Calu3 (cell line): ENCODE measurements around the gene TMEM174. TPM values are rescaled to one million over a fixed set of nuclear protein-coding genes. Genes with fewer than 3 reads are reported as not detected.

Source experiments
- BruUV-seq: library from RNA; stranded (reverse); fragments of 400-500 nt; replicated peaks from 2 replicates; lab custom pipeline; 2021; lab: Mats Ljungman, UMichigan
- CTCF ChIA-PET: fragments of 300-600 bp; sonication (Branson Sonifier 250); formaldehyde crosslinking; loops from one replicate; lab custom pipeline; 2022; ENCODE audit warnings: antibody characterized with exemption; lab: Charles Lee
- DNase-seq: peaks from one replicate; pipeline ENCODE4 v3.0.0; 2022
- H3K27ac Mint-ChIP-seq: one replicate; pipeline ENCODE4 v1.8.0; 2022; ENCODE audit warnings: mixed read lengths; ENCODE audit not compliant: unreplicated experiment
- H3K27me3 Mint-ChIP-seq: one replicate; pipeline ENCODE4 v1.8.0; 2022; ENCODE audit warnings: mixed read lengths; ENCODE audit not compliant: unreplicated experiment
- H3K36me3 Mint-ChIP-seq: one replicate; pipeline ENCODE4 v1.8.0; 2022; ENCODE audit warnings: mild to moderate bottlenecking, moderate library complexity, mixed read lengths; ENCODE audit not compliant: insufficient read depth, unreplicated experiment
- H3K4me1 Mint-ChIP-seq: one replicate; pipeline ENCODE4 v1.8.0; 2022; ENCODE audit warnings: mild to moderate bottlenecking, low read depth, mixed read lengths; ENCODE audit not compliant: unreplicated experiment
- H3K4me3 Mint-ChIP-seq: one replicate; pipeline ENCODE4 v1.8.0; 2022; ENCODE audit warnings: mild to moderate bottlenecking, low read depth, moderate library complexity, mixed read lengths; ENCODE audit not compliant: unreplicated experiment
- H3K9me3 Mint-ChIP-seq: one replicate; pipeline ENCODE4 v1.8.0; 2022; ENCODE audit warnings: low read depth, mixed read lengths; ENCODE audit not compliant: unreplicated experiment
- intact Hi-C: fragments of 100-400 bp; cut with micrococcal nuclease; formaldehyde crosslinking; loops from one replicate; pipeline ENCODE4 v1.10.0; 2022; ENCODE audit not compliant: unreplicated experiment
- total RNA-seq: library from RNA; stranded (reverse); gene quantifications from 2 replicates; pipeline ENCODE4 v1.2.3, GENCODE V29; 2022
- TF ChIP-seq, protein P1 (sequence below): fragments of 200-600 bp; IDR thresholded peaks from one replicate; pipeline ENCODE4 v1.8.0; 2022; ENCODE audit warnings: antibody characterized with exemption; ENCODE audit not compliant: unreplicated experiment

TMEM174 gene
- total RNA-seq, 1 experiment from 2014 or later, result not detected

DNA sequence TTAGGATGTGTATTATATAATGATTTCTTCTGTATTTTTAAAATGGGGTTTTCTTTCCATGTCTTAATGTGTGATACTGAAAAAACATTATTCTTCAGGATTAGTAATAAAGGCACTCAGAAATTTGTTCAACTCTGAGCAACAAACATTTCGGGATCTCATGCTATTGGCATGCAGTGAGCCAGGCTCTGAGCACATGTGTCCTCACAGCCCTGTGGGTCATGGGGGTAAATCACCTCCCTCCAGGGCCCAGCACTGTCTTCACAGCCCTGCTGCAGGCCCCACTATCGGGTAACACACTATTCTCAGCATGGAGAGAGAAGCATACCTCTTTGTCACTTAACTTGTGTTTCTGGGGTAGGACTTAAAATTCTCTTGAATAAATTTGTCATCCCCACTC is 14.0 kb downstream of the TMEM174 start:
- CTCF ChIA-PET, result no interaction called here
- peaks cover 28% of the 10 kb centered on the region for H3K4me1 Mint-ChIP-seq
- H3K36me3 Mint-ChIP-seq, result no peaks in the 10 kb centered on the region
- intact Hi-C loops, result no loop called here
- no peaks in the 10 kb centered on the region for H3K27me3 Mint-ChIP-seq
- no peak overlapping the region for H3K4me3 Mint-ChIP-seq
- no TSS peak for BruUV-seq
- DNase-seq, result no peak
- no peak overlapping the region for H3K27ac Mint-ChIP-seq
- peaks cover 4% of the 10 kb centered on the region for H3K9me3 Mint-ChIP-seq
- TF ChIP-seq, protein P1, sequence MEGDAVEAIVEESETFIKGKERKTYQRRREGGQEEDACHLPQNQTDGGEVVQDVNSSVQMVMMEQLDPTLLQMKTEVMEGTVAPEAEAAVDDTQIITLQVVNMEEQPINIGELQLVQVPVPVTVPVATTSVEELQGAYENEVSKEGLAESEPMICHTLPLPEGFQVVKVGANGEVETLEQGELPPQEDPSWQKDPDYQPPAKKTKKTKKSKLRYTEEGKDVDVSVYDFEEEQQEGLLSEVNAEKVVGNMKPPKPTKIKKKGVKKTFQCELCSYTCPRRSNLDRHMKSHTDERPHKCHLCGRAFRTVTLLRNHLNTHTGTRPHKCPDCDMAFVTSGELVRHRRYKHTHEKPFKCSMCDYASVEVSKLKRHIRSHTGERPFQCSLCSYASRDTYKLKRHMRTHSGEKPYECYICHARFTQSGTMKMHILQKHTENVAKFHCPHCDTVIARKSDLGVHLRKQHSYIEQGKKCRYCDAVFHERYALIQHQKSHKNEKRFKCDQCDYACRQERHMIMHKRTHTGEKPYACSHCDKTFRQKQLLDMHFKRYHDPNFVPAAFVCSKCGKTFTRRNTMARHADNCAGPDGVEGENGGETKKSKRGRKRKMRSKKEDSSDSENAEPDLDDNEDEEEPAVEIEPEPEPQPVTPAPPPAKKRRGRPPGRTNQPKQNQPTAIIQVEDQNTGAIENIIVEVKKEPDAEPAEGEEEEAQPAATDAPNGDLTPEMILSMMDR, result no peak

DNA sequence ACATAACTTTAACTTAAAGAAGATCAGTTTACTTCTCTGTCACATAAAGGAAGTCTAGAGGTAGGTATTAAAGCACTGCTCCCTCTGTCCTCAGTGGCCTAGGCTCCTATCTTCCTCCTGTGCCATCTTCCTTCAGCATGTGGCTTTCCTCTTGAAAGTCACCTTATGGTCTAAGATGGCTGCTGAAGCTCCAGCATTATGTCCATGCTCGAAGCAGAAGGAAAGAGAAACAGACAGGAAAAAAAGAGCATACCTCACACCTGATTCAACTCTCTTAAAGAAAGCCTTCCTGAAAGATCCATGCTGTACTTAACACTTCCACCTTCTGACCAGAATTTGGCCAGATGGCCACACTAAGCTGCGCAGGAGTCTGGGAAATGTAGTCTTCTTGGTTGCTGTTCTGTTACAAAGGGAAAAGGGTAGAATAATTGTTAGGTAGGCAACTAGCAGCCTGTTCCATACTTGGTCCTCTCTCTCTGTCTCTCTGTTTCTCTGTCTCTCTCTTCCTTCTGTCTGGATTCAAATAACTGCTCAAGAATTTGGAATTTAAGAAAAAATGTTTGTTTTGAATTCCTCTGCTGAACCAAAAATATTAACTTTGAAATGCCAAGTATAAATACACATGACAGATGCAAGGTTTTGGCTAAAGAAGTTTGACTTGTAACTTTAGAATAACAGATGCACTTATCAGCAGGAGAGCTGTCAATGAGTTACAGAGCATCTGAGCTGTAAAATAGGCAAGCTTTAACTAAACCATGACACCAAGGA is 16.0 kb downstream of the TMEM174 start:
- Mint-ChIP-seq H3K27me3 (no peaks in the 10 kb centered on the region), H3K27ac (no peak overlapping the region), H3K36me3 (no peaks in the 10 kb centered on the region), H3K9me3 (peaks cover 4% of the 10 kb centered on the region), H3K4me3 (no peak overlapping the region), H3K4me1 (peaks cover 17% of the 10 kb centered on the region)
- intact Hi-C loops, result no loop called here
- TF ChIP-seq, protein P1, result no peak
- CTCF ChIA-PET, result interaction anchor here (1.1 to 1.2 kb wide), 2 partner anchors 13 to 27 kb away, joined by 7 to 8 read pairs; no protein-coding TSS in a partner anchor
- BruUV-seq, result no TSS peak
- DNase-seq, result no peak

DNA sequence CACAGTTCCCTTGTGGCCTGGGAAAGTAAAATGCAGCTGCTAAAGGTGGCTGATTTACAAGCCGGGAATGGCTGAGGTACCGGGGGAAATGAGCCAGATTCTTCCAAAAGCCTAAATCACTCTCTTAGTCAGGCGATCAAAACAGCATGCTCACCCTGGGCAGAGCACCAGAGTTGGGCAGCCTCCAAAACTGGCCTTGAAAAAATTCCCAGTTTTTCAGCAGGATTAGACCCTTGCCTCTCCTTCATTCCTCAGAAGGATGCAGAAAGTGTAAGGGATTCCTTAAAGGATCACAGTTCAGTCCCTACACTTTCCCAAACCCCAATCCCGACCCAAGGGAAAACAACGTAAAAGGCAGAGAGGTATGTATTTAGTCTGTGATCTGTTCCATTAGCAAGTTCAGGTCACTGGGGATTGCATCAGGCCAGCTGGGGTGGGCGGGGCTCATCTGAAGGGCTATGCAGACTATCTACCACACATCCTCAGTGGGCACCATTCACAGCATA is 16.9 kb downstream of the TMEM174 start:
- H3K36me3 Mint-ChIP-seq, result no peaks in the 10 kb centered on the region
- intact Hi-C loops, result no loop called here
- BruUV-seq, result no TSS peak
- no peak overlapping the region for H3K27ac Mint-ChIP-seq
- no peaks in the 10 kb centered on the region for H3K27me3 Mint-ChIP-seq
- H3K4me1 Mint-ChIP-seq, result peaks cover 14% of the 10 kb centered on the region
- TF ChIP-seq, protein P1, result no peak
- CTCF ChIA-PET, result interaction anchor here (0.7 to 1.2 kb wide), 3 partner anchors 12 to 747 kb away, joined by 3 to 8 read pairs (median 7); no protein-coding TSS in a partner anchor
- DNase-seq, result no peak
- no peak overlapping the region for H3K4me3 Mint-ChIP-seq
- H3K9me3 Mint-ChIP-seq, result no peaks in the 10 kb centered on the region

DNA sequence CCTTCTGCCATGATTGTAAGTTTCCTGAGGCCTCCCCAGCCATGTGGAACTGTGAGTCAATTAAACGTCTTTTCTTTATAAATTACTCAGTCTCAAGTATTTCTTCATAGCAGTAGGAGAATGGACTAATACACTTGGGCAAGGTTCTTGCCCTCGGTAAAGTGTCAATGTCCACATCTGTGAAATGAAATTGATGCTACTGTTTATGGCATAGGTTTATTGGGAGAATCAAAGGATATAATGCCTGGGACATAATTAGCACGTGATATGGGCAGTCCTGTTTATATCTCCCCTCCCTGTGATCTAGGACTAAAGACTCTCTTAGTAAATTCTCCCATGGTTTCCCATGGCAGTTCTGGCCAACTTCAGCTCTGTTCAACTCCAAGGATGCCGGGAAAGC is 19.4 kb downstream of the TMEM174 start:
- Mint-ChIP-seq H3K27ac (no peak overlapping the region), H3K4me3 (no peak overlapping the region), H3K27me3 (peaks cover 19% of the 10 kb centered on the region), H3K9me3 (no peaks in the 10 kb centered on the region), H3K4me1 (peaks cover 14% of the 10 kb centered on the region), H3K36me3 (no peaks in the 10 kb centered on the region)
- intact Hi-C loops, result no loop called here
- no TSS peak for BruUV-seq
- CTCF ChIA-PET, result no interaction called here
- no peak for DNase-seq
- TF ChIP-seq, protein P1, result no peak
